Cortex of kidney (tissue), 1 donor: ENCODE measurements around the gene TSEN34.

ENCODE experiments used
- DNase-seq: peaks from one replicate; lab custom pipeline; 2025; lab: John Stamatoyannopoulos, UW

TSEN34 gene

DNA sequence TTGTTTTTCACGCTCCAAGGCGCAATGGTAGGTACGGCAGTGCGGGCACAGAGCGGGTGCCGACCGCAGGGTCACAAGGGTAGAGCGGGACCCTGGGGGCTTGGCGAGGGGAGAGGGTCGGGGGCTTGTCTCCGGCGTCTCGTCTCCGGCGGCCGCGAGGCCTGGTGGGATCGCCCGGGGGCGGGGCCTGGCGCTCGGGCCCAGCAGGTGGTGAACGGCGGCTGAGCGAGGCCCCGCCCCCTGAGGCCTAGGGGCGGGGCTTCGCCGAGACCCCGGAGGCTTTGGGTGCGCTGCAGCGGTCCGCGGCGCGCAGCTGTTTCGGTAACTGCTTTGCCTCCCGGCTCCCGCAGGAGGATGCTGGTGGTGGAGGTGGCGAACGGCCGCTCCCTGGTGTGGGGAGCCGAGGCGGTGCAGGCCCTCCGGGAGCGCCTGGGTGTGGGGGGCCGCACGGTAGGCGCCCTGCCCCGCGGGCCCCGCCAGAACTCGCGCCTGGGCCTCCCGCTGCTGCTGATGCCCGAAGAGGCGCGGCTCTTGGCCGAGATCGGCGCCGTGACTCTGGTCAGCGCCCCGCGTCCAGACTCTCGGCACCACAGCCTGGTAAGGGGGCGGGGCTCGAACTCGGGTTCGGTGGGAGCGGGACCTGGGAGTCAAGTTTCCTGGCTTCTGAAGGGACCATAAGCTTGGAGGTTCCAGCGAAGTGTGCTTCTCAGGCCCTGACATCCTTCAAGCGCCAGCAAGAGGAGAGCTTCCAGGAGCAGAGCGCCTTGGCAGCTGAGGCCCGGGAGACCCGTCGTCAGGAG, at the start of gene TSEN34:
Gene TSEN34, plus strand, starts transcription at position 298 of the 800 bp plus-strand sequence. Its CDS starts 57 bp downstream, at position 355.
- no peak for DNase-seq

DNA sequence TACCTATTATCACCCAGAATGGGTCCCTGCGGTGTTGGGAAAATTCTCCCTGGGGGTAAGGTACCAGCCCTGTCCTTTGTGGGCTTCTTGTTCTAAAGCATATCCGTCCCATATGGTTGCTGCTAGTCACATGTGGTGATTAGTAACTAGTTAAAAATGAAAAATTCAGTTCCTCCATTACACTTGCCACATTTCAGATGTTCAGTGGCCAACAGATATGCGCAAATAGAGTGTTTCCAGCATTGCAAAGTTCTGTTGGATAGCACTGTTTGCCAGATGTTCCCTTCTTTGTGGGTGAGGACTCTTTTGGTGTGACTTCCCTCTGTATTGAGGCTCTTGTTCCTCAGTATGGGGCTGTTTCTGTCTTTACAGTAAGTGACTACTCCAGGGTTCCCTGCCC, 49.8 kb upstream of the TSEN34 start:
- no peak for DNase-seq

DNA sequence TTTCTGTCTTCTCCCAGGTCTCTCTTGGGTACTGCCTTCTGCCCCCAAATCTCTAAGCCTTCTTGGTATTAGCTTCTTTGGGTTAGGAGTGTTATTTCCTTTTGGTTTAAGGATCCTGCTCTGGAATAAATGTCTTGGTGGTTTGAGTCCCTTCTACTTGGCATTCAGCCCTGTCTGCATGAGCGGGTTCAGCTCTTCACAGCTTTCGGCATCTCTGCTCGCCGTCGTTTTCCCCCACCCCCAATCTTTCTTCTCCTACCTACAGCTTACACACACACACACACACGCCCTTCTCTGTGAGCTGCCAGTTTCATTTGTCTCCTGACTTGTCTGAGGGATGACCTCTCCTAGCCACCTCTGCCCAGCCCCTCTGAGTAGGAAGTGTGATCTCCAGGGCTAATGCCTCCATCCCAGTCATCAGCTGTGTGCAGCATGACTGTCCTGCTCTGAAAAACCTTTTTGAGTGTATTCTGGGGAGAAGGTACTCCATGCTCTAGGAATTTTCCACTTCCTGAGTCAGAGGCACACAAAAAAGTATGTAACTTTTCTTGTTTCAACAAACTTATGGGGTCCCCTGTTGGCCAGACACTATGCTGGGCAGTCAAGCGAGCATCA, 48.8 kb upstream of the TSEN34 start:
- no peak for DNase-seq

DNA sequence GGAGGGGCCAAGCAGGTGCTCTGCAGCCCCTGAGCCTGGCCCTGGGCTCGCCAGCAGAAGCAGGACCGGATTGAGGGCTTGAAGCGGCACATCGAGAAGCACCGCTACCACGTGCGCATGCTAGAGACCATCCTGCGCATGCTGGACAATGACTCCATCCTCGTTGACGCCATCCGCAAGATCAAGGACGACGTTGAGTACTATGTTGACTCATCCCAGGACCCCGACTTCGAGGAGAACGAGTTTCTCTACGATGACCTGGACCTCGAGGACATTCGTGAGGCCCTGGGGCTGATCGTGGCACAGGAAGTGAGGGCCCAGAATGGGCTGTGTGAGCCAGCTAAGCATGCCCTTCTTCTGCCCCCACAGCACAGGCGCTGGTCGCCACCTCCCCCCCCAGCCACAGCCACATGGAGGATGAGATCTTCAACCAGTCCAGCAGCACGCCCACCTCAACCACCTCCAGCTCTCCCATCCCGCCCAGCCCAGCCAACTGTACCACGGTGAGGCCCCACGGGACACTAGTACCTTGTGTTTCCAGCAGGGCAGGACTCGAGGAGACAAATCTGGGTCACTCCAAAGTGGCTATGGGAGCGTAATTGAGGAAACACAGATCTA, 45.5 kb upstream of the TSEN34 start:
- DNase-seq: no peak

DNA sequence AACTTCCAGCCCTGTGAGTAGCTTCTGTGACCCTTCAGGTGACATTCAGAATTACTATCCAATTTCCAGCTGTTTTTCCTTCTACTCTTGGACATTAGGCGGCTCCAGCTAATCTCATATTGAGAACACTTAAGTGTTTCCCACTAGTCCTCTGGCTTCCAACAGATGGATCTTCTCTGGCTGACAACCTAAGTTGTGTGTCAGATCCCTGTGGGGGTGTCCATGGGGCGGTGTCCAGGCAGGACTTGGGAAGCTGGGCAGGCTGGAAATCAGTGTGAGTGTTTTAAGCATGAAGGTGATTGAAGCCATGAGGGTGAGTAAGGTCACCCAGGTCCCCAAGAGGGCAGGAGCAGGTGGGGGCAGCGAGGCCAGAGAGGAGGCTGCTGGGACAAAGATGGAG, 43.4 kb upstream of the TSEN34 start:
- no peak for DNase-seq

DNA sequence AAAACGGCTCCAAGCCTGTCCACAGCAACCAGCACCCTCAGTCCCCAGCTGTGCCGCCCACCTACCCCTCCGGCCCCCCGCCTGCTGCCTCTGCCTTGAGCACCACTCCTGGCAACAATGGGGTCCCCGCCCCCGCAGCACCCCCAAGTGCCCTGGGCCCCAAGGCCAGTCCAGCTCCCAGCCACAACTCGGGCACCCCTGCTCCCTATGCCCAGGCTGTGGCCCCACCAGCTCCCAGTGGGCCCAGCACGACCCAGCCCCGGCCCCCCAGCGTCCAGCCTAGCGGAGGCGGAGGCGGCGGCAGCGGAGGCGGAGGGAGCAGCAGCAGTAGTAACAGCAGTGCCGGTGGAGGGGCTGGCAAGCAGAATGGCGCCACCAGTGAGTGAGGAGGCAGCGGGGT, 43.0 kb upstream of the TSEN34 start:
- DNase-seq: no peak

DNA sequence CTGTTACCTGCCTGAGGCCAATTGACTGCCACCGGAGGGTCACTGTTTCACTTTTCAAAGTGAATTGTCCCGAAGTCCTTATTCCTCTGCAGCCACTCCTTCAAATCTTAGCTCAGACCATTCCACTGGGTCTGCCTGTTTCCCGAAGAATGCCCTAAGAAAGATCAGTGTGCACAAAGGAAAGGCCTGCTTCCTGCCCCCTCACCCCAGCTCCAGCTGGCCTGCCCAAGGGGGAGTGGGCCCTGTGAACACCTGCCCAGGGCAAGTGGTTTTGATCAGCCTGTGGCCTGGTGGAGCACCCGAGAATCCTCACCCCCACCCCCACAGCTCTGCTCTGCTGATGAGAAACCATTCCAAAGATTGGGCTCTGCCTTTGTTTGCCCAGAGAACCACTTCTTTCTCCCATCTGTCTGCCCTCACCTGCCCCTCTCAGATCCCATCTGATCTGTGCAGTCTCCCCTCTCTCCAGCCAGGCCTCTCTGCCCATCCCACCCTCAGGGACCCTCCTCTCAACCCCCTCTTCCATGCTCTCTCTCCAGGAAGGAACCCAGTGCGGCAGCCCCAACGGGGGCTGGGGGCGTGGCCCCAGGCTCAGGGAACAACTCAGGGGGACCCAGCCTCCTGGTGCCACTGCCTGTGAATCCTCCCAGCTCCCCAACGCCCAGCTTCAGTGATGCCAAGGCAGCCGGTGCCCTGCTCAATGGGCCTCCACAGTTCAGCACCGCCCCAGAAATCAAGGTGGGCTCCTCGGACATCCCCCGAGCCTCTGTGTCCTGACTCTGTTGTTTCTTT, 41.9 kb upstream of the TSEN34 start:
- no peak for DNase-seq

DNA sequence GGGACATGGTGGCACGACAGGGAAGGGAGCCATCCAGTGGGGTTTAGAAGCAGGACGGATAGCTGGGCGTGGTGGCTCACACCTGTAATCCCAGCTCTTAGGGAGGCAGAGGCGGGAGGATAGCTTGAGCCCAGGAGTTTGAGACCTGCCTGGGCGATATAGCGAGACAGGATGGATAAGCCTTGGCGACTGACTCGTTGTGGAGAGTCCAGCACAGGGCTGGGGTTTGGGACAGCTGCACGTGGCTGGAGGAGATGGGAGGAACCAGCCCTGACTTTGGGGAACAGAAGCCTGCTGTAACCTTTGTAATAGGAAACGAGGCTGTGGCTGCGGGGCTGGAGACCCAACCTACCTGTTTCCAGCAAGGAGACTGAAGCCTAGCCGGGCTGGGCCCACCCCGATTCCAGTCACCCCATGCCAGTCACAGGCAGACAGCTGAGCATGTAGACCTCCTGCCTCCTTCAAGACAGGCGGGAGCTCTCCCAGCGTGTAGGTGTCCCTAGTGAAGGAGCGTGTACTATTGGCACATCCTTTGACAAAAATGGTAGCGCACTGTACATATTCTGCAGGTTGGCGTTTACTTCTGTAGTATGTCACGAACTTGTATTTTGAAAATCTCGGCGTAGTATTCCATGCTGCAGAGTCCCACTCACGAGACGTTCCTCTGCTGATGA, 39.6 kb upstream of the TSEN34 start:
- no peak for DNase-seq

DNA sequence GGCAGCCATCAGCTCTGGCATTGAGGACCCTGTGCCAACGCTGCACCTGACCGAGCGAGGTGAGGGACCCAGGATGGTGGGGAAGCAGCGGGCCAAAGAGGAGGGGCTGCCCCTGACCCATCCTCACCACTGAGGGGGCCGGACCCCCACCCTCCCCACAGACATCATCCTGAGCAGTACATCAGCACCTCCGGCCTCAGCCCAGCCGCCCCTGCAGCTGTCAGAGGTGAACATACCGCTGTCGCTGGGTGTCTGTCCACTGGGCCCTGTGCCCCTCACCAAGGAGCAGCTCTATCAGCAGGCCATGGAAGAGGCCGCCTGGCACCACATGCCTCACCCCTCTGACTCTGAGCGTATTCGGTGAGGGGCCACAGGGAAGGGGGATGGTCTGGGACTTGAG, 38.8 kb upstream of the TSEN34 start:
- DNase-seq: no peak

DNA sequence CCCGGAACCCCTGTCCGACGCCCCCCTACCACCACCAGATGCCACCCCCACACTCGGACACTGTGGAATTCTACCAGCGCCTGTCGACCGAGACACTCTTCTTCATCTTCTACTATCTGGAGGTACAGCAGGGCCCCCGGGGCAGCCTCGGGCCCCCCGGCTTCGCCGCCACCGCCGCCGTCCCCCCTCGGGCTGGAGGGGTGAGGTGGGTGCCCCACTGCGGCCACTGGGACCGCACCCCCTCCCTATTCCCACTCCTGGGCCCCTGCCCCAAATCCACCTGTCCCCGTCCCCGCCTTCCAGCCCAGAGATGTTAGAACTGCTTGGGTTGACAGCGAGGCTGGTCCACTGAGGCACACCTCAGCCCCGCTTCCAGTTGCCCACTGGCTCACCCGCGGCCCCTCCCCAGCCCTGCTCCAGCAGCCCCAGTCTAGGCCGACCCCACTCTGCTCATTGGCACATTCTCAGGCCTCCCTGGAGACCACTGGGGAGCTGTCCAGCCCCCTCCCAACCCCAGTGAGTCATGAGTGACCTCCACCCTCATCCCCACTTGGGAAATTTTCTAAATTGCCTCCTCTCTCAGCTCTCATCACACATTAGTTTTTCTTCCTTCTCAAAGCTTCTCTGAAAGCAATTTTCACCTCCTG, 38.1 kb upstream of the TSEN34 start:
- no peak for DNase-seq

DNA sequence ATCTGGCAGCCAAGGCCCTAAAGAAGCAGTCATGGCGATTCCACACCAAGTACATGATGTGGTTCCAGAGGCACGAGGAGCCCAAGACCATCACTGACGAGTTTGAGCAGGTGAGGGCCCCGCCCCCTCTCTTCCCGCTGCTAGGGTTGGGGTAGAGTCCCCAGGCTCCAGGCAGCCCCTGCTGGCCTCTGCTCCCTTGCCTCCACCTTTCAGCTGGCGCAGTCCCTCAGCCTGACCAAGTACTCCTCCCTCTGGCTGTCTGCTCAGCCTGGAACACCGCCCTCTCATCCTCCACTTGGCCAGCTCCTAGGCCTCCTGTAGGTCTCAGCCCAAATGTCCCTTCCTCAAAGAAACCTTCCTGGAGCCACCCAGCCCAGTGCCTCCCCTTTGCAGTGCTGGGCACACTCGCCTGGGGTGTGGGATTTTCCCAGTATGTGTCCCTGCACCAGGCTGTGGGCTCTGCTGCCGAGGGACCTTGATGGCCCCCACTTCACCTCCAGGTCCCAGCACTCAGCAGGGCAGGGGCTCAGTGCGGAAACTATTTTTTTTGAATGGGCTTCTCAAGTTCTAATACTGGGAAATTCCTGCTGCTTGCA, 37.3 kb upstream of the TSEN34 start:
- no peak for DNase-seq

DNA sequence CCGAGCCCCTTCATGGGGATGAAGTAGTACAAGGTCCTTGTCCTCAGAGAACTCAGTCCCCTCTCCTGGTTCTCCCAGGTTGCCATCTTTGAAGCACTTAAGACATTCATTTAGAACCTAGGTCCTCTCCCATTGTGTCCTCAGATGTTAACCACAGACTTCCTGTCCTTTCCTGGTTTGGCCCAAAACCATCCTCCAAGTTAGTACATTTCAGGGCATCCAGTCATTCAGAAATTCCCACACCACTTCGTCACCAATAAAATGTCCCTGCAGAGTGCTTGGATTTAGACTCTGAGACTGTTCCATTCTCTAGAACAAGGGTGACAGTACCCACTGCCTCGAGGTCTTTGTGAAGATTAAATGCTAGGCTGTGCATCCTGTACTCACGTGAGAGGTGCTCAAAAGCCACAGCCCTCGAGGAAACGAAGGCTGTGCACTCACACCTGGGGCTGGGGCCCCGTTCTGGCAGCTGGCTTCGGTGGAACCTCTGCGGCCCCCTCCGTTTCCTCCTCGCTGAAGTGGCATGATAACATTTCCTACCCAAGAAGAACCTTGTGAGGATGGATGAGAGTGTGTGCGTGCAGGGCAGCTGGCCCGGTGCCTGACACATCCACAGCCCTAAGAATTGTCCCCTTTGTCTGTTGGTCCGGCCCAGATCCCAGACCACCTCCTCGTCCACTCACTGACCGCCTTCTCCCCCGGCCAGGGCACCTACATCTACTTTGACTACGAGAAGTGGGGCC, 36.3 kb upstream of the TSEN34 start:
- DNase-seq: no peak

DNA sequence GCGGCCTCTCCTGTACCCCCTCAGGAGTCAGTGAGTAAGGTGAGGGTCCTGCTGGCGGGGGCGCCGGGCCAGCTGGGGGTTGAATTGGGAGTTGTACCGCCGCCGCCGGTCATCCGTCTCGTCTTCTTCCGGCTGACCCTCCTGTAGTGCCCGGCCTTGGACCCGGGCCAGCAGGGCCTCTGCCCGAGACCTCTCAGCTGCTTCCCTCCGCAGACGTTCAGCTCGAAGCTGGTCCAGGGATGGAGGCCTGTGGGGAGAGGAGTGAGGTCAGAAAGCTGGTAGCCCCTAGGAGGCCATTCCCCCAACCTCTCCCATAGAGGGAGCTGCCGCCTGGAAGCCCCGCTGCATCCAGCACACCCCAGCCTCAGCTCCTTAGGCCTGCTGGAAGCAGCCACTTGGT, 35.4 kb upstream of the TSEN34 start:
- no peak for DNase-seq

DNA sequence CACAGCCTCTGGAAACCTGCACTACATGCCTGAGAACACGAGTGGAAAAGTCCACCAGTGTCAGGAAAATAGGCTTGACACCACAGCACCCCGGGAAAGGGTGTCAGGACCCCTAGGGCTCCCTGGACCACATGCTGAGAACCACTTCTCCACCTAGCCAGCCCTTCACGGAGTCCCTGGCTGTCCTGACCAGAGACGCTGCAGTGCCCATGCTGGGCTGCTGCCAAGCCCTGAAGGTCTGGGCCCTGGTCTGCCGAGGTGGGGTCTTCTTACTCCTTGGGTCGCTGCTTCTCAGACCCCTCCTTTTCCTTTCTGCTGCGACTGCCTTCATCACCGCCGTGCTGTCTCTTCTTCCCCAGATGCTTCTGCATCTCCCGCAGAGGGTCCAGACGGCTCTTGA, 34.6 kb upstream of the TSEN34 start:
- no peak for DNase-seq

DNA sequence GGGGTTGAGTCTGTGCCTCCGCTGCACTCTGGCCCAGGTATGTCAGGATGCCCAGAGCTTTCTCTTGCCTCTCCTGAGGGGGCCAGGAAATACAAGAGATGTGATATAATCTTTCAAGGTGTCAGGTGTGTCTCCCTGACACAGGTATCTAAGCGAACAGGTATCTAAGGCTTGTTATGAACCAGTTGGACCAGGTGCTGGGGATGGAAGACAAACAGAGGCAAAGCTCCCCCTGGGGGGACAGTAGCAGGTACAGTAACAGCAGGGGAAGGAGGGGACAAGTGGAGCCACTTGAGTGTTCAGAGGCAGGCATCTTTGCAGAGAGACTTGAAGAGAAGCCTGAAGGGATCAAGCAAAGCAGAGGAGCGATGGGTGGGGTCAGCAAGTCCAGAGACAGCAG, 34.2 kb upstream of the TSEN34 start:
- DNase-seq: no peak

DNA sequence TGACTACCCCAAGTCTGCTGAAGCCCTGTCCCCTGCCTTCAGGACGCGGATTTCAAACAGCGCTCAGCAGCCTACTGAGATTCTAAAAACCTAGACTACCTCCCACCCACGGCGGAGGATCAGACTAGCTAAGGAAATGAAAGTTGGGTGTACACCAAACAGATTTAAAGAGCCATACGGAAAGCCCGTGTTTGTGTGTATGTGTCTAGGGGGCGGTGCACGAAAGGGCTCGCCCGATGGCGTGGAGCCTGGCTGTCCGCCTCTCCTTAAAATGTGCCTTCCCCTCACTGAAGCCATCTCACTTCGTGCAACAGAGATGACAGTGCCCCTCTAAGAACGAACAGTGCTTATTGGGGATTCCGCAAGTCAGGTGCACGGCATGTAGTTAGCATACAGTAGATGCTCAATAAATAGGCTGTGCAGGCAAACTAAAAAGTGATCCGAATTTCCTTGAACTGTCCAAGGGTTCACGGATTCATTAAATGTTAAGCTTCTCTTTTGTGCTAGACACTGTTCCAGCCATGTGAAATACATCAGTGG, 32.2 kb upstream of the TSEN34 start:
- DNase-seq: no peak

DNA sequence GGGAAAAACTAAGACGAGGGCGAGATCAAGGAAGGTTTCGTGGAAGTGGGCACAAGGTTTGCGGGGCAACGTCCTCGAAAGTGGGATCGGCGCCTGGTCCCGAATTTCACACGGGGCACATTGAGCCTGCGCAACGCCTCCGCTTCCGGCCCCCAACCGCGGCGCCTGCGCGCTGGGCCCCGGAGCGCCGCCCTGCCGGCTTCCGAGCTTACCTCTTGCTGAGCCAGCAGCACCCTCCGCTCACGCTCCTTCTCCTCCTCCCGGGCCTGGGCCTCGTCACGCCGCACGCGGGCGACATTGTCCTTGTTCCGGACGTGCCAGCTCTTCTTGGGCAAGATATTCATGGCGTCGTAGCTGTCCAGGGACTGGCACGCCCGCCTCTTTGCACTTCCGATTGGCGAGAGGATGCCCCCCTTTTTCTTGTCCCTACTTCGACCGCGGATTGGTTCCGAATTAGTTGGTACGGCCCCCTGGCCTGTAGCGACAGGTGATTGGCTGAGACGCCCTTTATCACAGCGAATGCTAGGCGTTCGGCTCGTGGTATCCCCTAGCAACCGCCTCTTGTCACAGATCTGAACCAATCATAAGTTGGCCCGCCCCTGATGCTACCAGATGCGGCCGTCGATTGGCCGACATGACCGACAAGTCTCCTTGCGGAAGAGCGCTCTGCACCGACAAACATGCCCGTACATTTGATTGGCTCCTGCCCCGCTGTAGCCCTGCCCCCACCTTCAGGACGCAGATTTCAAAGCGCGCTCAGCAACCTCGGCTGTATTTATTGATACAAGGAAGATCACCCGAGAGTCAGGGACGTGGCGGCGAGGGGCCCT, 31.5 kb upstream of the TSEN34 start, which contains the start of gene LENG1:
Gene LENG1, minus strand, starts transcription at position 370 of the 830 bp plus-strand sequence. Its CDS starts 26 bp downstream, at position 344.
- no peak for DNase-seq

DNA sequence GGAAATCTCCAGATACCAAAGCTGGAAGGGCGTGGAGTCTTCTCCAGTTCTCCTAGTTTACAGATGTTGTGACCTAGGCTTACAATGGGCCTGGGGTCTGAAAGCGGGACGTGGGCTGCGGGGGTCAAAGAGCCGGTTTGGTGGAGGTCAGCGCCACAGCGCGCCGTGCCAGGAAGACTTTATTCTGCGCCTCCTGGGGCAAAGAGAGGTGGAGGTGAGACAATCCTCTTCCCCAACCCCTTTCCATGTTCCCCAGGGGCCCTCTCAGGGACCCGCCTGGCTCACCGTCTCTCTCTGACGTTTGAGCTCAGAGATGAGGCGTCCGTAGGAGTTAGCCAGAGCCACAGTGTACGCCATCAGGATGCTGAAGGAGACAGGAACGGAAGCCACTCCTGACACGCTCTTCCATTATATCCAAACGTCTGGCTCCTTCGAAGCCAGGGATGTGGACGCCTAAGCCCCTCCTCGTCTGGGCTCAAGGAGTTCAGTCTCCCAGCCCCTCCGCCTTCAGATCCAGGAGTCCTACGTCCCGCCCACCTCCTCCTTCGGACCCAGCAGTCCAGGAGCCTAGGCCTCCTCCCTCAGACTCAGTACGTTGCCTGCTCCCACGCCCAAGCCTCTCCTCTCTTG, 30.8 kb upstream of the TSEN34 start:
- no peak for DNase-seq
